ENCODE measurements around the gene RALA. TPM values are rescaled to one million over a fixed set of nuclear protein-coding genes. Genes with fewer than 3 reads are reported as not detected.
A peak's percentile ranks its signal among the peaks of the same experiment; 100 is the strongest.

Gene RALA
- total RNA-seq, 4 donors from 2014 or later: 16.2 to 20.5 (median 19.0) TPM

- no peak for TF ChIP-seq POLR2A (IDR thresholded peaks at IDR 0.05)
- TF ChIP-seq, protein P1, sequence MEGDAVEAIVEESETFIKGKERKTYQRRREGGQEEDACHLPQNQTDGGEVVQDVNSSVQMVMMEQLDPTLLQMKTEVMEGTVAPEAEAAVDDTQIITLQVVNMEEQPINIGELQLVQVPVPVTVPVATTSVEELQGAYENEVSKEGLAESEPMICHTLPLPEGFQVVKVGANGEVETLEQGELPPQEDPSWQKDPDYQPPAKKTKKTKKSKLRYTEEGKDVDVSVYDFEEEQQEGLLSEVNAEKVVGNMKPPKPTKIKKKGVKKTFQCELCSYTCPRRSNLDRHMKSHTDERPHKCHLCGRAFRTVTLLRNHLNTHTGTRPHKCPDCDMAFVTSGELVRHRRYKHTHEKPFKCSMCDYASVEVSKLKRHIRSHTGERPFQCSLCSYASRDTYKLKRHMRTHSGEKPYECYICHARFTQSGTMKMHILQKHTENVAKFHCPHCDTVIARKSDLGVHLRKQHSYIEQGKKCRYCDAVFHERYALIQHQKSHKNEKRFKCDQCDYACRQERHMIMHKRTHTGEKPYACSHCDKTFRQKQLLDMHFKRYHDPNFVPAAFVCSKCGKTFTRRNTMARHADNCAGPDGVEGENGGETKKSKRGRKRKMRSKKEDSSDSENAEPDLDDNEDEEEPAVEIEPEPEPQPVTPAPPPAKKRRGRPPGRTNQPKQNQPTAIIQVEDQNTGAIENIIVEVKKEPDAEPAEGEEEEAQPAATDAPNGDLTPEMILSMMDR (IDR thresholded peaks at IDR 0.05): no peak
- WGBS, 2 donors: 92% methylated on average over 17 of the region's 17 CpGs
- DNase-seq (ENCODE audit: low spot score in 2 of 2): no peak
- H3K4me3 ChIP-seq (ENCODE audit: low read depth, poor library complexity, severe bottlenecking): no peak overlapping the region
- intact Hi-C loops (cut with DNase I; ENCODE audit: low total_unique reads): no loop called here
Measured at GRCh38 chr7:39721919-39722597, 98.7 kb downstream of the RALA start.

DNA sequence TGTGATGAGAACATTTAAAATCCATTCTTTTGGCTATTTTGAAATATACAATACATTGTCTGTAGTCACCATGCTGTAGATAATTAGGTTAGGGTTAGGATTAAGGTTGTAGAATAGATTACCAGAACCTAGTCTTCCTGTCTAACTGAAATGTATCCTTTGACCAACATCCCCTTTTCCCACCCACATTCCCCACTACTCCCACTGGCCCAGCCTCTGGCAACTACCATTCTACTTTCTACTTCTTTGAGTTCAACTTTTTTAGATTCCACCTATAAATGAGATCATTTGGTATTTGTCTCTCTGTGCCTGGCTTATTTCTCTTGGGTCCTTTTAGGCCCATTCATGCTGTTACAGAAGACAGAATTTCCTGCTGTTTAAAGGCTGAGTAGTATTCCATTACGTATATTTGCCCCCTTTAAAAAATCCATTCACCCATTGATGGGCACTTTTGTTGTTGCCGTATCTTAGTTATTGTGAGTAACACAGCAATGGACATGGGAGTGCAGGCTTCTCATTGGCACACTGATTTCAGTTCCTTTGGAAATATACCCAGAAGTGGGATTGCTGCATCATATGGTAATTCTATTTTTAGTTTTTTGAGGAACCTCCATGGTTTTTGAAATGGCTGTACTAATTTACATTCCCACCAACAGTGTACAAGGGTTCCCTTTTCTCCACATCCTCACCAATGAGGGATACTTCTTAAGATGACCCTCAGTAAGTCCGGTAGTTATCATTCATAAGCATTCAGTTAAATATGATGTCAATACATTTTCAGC lies 104.0 kb downstream of the RALA start:
- H3K4me3 ChIP-seq (ENCODE audit: low read depth, poor library complexity, severe bottlenecking): no peak overlapping the region
- no peak for DNase-seq (ENCODE audit: low spot score in 2 of 2)
- intact Hi-C loops (cut with DNase I; ENCODE audit: low total_unique reads): no loop called here
- TF ChIP-seq POLR2A (IDR thresholded peaks at IDR 0.05): no peak
- TF ChIP-seq, protein P1 (IDR thresholded peaks at IDR 0.05): no peak
- WGBS, 2 donors: 83 to 89% methylated on average over 3 of the region's 3 CpGs

- peak overlapping the region; percentile 44 for H3K4me3 ChIP-seq (ENCODE audit: low read depth, poor library complexity, severe bottlenecking)
- intact Hi-C loops (cut with DNase I; ENCODE audit: low total_unique reads): no loop called here
- whole genome bisulfite sequencing, 2 donors: 2 to 4% methylated on average over 50 to 52 of the region's 52 CpGs
- peak; percentile 87 to 97 for DNase-seq (ENCODE audit: low spot score in 2 of 2)
- TF ChIP-seq, protein P1 (IDR thresholded peaks at IDR 0.05): no peak
Measured at GRCh38 chr7:39732837-39733804, 109.7 kb downstream of the RALA start.

GRCh38 chr7:39733881-39734632 lies 110.7 kb downstream of the RALA start:
- peak overlapping the region; percentile 44 for H3K4me3 ChIP-seq (ENCODE audit: low read depth, poor library complexity, severe bottlenecking)
- intact Hi-C loops (cut with DNase I; ENCODE audit: low total_unique reads): no loop called here
- peak in 1 of 2 donors; percentile 49 for DNase-seq (ENCODE audit: low spot score in 2 of 2)
- no peak for TF ChIP-seq POLR2A (IDR thresholded peaks at IDR 0.05)
- TF ChIP-seq, protein P1 (IDR thresholded peaks at IDR 0.05): no peak
- WGBS, 2 donors: 9% methylated on average over 8 of the region's 8 CpGs

GRCh38 chr7:39734633-39735004 lies 111.2 kb downstream of the RALA start:
- WGBS, 2 donors: 43 to 61% methylated on average over 2 of the region's 2 CpGs
- TF ChIP-seq, protein P1 (IDR thresholded peaks at IDR 0.05): no peak
- TF ChIP-seq POLR2A (IDR thresholded peaks at IDR 0.05): no peak
- DNase-seq (ENCODE audit: low spot score in 2 of 2): peak in 1 of 2 donors; percentile 10
- intact Hi-C loops (cut with DNase I; ENCODE audit: low total_unique reads): no loop called here
- no peak overlapping the region for H3K4me3 ChIP-seq (ENCODE audit: low read depth, poor library complexity, severe bottlenecking)

Data from lower leg skin (tissue), 4 donors.